GM12891 (cell line): ENCODE data around the gene GLIS1.

ENCODE experiments used
- DNase-seq: peaks from one replicate; pipeline ENCODE4 v3.0.0; 2011; ENCODE audit warnings: low spot score; ENCODE audit not compliant: insufficient read length
- FAIRE-seq: peaks from 2 replicates; lab custom pipeline; 2011; peaks lifted over from hg19 to GRCh38; lab: Jason Lieb, UNC
- PAX5 ChIP-seq: IDR thresholded peaks from 2 replicates; pipeline ENCODE4 v1.6.1; 2011; ENCODE audit warnings: low read length, moderate library complexity, mild to moderate bottlenecking; ENCODE audit not compliant: insufficient read depth, severe bottlenecking
- POLR2A ChIP-seq: IDR thresholded peaks from 2 replicates; pipeline ENCODE4 v1.6.1; 2011; ENCODE audit warnings: low read depth, low read length, control low read depth
- POLR2AphosphoS5 ChIP-seq: IDR thresholded peaks from 2 replicates; pipeline ENCODE4 v1.6.1; 2011; ENCODE audit warnings: low read depth, low read length, control low read depth
- POU2F2 ChIP-seq: IDR thresholded peaks from 2 replicates; pipeline ENCODE4 v1.6.1; 2011; ENCODE audit warnings: low read depth, mild to moderate bottlenecking, control low read depth, low read length, moderate library complexity
- SPI1 ChIP-seq: IDR thresholded peaks from 2 replicates; pipeline ENCODE4 v1.6.1; 2011; ENCODE audit warnings: low read depth, low read length, control low read depth
- TAF1 ChIP-seq: IDR thresholded peaks from 2 replicates; pipeline ENCODE4 v1.6.1; 2011; ENCODE audit warnings: low read depth, low read length, control low read depth

Gene GLIS1

DNA sequence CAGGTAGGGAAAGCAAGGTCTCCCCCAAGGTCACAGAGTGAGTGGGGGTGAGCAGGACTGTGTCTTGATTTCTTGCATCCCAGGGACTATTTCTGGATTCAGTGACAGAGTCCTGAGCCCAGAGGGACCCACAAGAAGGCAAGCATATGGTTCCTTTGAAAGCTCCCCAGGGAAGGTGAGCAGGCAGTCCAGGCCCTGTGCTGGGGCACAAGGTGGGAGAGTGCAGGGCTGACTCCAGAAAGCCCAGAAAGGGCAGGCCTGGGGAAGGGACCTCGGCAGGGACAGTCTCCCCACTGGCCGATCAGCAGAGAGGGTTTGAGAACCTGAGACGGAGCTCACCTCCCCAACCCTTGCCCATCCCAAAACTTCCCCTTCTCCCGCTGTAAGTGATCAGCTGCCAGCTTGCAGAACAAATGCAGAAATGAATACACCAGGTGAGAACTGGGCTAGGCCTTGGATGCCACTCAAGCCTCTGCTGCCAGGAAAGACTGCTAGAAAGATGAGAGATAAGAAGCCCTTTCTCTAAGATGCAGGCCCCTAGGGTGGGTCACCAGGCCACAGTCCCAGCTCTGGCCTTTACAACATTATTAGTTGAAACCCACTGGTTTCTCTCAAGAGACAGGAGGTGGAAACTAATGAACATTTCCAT, 121.0 kb downstream of the GLIS1 start:
- DNase-seq (no peak), FAIRE-seq (no peak)
- TF ChIP-seq PAX5 (no peak), SPI1 (no peak), POLR2AphosphoS5 (no peak), POLR2A (no peak), TAF1 (no peak), POU2F2 (no peak)

GRCh38 chr1:53617382-53617781, 121.6 kb downstream of the GLIS1 start:
- FAIRE-seq (no peak), DNase-seq (no peak)
- TF ChIP-seq POLR2AphosphoS5: no peak
- no peak for TF ChIP-seq SPI1
- TF ChIP-seq PAX5: no peak
- TF ChIP-seq POU2F2: no peak
- no peak for TF ChIP-seq POLR2A
- TF ChIP-seq TAF1: no peak

DNA sequence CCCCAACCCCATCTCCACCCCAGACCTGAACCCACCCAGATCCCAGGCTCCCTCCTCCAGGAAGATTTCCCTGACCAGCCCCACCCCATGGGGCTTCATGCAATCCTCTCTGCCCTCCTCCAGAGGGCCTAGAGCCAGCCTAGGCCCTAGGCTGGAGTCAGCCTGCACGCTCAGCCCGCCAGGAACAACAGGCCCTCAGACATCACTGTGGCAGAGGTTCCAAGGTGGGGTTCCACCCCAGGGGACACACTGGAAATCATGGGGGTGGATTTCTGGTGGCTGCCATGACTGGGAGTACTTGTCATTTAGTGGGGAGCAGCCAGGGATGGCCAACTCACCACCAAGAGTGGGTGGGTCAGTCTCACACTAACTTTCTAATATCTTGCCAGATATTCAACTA, 122.0 kb downstream of the GLIS1 start:
- no peak for TF ChIP-seq POLR2AphosphoS5
- TF ChIP-seq SPI1: no peak
- TF ChIP-seq POLR2A: no peak
- TF ChIP-seq PAX5: no peak
- TF ChIP-seq TAF1: no peak
- no peak for TF ChIP-seq POU2F2
- no peak for FAIRE-seq
- DNase-seq: no peak

DNA sequence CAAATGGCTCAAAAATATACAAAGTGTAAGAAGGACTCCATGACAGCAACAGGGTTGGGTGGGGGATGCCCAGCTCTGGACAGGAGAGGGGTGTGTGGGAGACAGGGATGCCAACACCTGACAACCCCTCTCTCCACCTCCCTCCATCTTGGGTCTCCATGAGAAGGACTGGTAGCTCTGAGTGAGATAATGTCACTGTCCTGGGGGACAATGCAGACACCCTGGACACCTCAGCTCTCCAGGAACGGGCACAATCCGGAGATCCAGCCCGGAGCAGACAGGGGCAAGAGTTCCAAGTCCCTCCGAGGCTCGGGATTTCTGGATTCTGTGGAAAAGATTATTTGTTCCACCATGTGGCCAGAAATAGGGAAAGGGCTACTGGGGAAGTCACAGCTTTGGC, 122.5 kb downstream of the GLIS1 start:
- FAIRE-seq: no peak
- no peak for TF ChIP-seq SPI1
- no peak for TF ChIP-seq POLR2A
- no peak for TF ChIP-seq TAF1
- TF ChIP-seq POLR2AphosphoS5: no peak
- TF ChIP-seq POU2F2: no peak
- TF ChIP-seq PAX5: no peak
- no peak for DNase-seq

- no peak for TF ChIP-seq TAF1
- TF ChIP-seq PAX5: no peak
- no peak for TF ChIP-seq POLR2A
- no peak for TF ChIP-seq SPI1
- TF ChIP-seq POLR2AphosphoS5: no peak
- TF ChIP-seq POU2F2: no peak
These were observed 123.9 kb downstream of the GLIS1 start for GRCh38 chr1:53615101-53615500.

DNA sequence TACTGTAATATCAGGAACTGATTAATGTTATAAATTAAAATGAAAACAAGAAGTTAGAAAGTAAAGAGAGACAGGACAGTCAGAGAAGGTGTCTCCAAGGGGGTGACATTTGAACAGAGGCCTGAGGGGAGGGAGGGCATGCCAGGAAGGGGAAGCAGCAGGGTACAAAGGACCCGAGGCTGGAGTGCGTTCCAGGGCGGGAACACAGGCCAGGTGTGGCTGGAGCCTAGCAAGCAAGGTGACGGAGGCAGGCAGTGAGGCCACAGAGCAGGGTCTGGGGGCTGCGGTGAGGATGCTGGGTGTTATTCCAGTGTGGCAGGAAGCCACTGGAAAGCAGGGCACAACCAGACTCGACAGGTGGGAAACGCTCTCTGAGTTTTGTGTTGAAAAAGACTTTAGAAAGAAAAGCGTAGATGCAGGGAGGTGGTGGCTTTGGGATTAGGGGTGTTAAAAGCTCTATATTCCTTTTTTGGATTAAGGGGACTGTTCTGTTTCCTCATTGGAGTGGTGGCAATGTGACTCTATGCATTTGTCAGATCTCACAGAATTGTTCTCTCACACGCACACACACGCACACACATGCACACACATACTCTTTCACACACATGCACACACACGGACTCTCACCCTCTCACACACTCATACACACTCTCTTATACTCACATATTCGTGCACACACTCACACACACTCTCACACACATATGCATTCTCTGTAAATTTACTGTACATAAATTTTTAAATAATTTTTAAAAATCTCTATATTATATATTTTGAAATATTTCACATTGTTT, 124.5 kb downstream of the GLIS1 start:
- no peak for FAIRE-seq
- TF ChIP-seq PAX5 (no peak), TAF1 (no peak), SPI1 (no peak), POLR2AphosphoS5 (no peak), POLR2A (no peak), POU2F2 (no peak)
- no peak for DNase-seq

More at GRCh38 chr1:53615101-53615500, 123.9 kb downstream of the GLIS1 start:
- FAIRE-seq: no peak
- DNase-seq: no peak

DNA sequence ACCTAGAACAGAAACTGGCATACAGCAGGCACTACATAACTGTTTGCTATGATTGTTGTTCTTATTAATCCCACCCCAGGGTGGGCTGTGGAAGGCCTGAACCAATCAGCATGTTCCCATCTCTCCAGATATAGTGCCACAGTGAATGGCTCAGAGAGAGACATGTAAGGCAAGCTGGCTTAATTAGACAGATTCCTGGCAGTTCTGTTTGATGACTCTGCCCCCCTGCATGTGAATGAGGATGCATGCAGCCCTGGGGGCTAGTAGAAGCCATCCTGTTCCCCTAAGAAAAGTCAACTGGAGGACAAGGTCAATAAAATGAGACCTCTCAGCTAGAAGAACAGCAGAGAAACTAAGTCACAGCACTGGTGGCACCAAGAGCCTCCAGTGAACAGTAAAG, 130.3 kb downstream of the GLIS1 start:
- DNase-seq (no peak), FAIRE-seq (no peak)
- TF ChIP-seq SPI1 (no peak), POLR2A (no peak), TAF1 (no peak), POLR2AphosphoS5 (no peak), POU2F2 (no peak), PAX5 (no peak)

DNA sequence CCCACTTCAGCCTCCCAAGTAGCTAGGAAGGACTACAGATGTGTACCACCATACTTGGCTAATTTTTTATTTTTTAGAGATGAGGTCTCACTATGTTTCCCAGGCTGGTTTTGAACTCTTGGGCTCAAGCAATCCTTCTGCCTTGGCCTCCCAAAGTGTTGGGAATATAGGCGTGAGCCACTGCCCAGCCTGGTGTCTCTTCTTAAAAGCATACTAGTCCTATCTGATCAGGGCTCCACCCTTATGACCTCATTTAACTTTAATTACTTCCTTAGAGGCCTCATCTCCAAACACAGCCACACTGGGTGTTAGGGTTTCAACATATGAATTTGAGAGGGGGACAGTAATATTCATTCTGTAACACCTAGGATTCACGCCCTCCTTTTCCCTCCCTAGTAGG, 130.9 kb downstream of the GLIS1 start:
- FAIRE-seq: no peak
- no peak for DNase-seq
- TF ChIP-seq TAF1 (no peak), SPI1 (no peak), POLR2AphosphoS5 (no peak), PAX5 (no peak), POU2F2 (no peak), POLR2A (no peak)

DNA sequence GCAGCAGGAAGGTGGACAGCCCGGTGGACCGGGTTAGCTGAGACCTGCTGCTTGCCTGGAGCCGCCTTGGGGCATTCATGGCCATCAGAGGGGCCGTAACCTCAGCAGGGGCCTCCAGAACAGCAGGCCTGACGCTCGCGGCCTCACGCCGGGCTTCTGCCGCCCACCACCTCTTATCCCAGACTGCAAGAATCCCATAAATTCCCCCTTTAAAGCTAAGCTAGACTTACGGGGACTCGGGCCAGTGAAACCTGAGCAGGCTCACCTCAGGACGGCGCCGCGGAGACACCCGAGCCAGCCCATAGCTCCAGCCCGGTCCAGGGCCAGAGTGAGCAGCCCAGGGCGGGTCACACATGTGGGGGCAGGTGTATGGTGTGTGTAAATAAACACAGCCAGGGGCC, 132.3 kb downstream of the GLIS1 start:
- FAIRE-seq: no peak
- no peak for DNase-seq
- TF ChIP-seq TAF1 (no peak), POU2F2 (no peak), POLR2AphosphoS5 (no peak), PAX5 (no peak), SPI1 (no peak), POLR2A (no peak)

- DNase-seq (no peak), FAIRE-seq (no peak)
- TF ChIP-seq SPI1 (no peak), POLR2AphosphoS5 (no peak), TAF1 (no peak), POU2F2 (no peak), POLR2A (no peak), PAX5 (no peak)
These were observed 132.8 kb downstream of the GLIS1 start for GRCh38 chr1:53606197-53606596.
